H1 (cell line): Measurements from ENCODE around the gene CLIC3. TPM values are rescaled to one million over a fixed set of nuclear protein-coding genes. Genes with fewer than 3 reads are reported as not detected.

Source experiments
- CHD7 ChIP-seq: fragments of 300-600 bp; sonication (generic); IDR thresholded peaks from 2 replicates; pipeline ENCODE4 v1.7.1; 2012; ENCODE audit warnings: low read length, moderate library complexity, mild to moderate bottlenecking, inconsistent platforms; ENCODE audit not compliant: insufficient replicate concordance
- polyA plus RNA-seq, 7 experiments: library from polyadenylated mRNA; depleted of rRNA in 3 of 7; stranded (reverse) in 5 of 7; unstranded in 2 of 7; fragments of >200 nt in 5 of 7; fragments of 200-250 nt in 2 of 7; gene quantifications; 1 replicate in 5 of 7; 2 replicates in 1 of 7; 4 replicates in 1 of 7; pipeline versions ENCODE4 v1.2.1 to v1.2.3, GENCODE V29; 2011 to 2013; ENCODE audit warnings: missing spikeins in 2 of 7, mixed read lengths in 2 of 7
- total RNA-seq: library from RNA; stranded (reverse); fragmentation: NEBNext Ultra II Directional; extraction: Animal tissue kit (Norgen Biotek cat#: 25700); gene quantifications from 2 replicates; pipeline ENCODE4 v1.2.1, GENCODE V29; 2021

The CLIC3 gene
- total and polyA plus RNA-seq, 2 of the 8 experiments (the other 6 are each of a cell fraction or from before 2014, with no cell fraction given): 0.12 TPM; not detected in 1

- TF ChIP-seq CHD7: no peak
- TF ChIP-seq, all 59 proteins: peak for 0
Measured at GRCh38 chr9:136977223-136977622, 19.1 kb downstream of the CLIC3 start, which contains the start of gene PTGDS (continued).
